Occipital lobe (tissue), 2 donors: ENCODE measurements around the gene HACD4. TPM values are rescaled to one million over a fixed set of nuclear protein-coding genes. Genes with fewer than 3 reads are reported as not detected.
"Not testable (repeated sequence)": the region's sequence is repeated elsewhere in the genome, so short reads cannot be mapped to it uniquely, and the experiment has no call there.

ENCODE experiments used
- DNase-seq: peaks from one replicate; lab custom pipeline; 2025; lab: John Stamatoyannopoulos, UW
- total RNA-seq: library from RNA; depleted of rRNA; stranded (reverse); fragments of >200 nt; gene quantifications from one replicate; pipeline ENCODE4 v1.2.3, GENCODE V29; 2014

The HACD4 gene
- total RNA-seq, 1 donor from 2014 or later, result 0.94 TPM

DNA sequence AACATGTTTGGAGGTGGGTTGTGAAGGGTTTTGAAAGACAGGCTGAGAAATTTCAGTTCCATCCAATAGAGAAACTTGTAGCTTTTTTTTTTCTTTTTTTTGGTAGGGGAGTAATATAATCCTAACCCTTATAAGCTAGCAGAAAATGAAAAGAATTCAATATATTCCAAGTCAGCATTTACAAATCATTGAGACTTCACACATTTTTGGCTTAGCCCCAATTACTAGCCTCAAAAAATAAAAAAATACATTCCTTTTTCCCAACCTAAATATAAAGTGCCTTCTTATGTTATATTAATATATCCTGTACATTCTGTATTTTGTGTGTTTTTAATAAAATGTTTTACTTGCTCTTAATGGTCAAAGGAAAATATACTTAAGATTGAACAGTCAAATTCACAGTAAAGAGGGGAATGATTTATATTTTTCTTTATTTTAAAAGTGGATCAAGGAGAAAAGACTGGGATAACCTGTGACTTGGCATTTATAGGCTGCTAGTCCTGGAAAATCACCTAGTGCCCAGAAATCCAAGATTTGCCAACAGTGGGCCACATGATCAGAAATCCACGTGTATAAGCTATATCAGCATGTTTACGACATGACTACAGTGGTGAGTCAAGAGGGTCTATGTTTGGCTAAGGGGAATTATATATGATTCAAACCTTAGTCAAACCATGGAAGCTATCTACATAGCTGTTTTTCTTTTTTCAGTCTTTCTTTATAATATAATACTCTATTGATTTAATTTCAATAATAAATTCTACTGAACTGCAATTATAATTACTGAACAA lies 14.5 kb downstream of the HACD4 start:
- DNase-seq, result no peak

DNA sequence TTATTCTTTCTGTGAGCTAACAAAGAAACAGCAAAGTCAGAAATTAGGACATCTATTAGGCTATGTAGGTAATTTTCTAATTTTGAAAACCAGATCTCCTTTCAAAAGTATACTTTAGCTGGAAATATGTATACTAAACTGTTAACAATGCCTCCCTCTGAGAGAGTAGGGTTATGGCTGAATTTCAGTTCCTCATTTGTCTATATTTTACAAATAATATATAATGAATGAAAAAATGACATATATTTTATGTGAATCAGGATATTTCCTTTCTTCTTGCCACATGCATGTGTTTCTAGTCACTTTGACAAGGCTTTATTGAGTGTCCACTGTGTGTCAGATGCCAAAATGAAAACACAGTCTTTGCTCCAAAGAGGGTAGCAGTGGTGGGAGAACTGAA lies 15.4 kb downstream of the HACD4 start:
- no peak for DNase-seq

DNA sequence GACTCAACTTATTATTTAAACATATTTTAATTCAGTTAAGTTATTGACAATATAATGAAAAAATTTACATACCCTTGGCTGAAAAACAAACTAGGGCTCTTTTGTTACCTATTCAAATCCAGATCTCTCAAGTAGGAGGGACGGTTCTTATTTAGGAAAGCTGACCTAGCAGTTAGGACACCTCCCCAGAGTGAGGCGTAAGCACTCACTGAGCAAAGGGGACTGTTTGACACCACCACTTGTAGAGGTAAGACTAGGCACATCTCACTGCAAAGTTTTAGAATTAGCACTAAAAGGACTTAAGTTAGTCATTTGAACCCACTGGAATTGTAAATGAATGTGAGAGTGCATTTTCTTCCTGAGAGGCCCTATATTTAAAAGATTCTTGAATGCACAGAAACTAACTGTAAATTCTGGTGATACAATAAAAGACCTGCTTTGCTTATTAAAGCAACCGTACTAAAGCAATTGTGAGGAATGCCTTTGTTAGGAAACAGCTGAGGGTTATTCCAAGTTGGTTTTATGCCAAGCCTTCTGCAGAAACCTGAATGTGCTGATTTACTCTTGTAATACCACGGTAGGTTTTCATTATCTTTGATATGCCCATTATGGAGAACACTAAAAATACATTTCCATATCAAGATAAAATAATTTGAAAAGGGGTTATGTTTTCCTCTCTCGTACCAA lies 16.2 kb downstream of the HACD4 start:
- no peak for DNase-seq

DNA sequence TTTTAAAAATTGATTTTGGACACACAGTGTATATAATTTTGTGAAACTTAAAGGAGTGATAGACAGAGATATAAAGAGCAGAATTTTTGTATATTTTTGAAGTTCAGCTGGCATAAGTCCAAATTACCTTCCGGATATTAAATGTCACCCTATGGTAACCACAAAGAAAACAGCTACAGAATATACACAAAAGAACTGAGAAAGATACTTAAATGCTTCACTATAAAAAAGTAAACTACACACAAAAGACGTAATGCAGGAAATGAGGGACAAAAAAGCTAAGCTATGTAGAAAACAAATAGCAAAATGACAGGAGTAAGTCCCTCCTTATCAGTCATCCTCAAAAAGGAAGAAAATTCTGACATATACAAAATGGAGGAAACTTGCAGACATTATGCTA lies 29.4 kb downstream of the HACD4 start:
- no peak for DNase-seq

DNA sequence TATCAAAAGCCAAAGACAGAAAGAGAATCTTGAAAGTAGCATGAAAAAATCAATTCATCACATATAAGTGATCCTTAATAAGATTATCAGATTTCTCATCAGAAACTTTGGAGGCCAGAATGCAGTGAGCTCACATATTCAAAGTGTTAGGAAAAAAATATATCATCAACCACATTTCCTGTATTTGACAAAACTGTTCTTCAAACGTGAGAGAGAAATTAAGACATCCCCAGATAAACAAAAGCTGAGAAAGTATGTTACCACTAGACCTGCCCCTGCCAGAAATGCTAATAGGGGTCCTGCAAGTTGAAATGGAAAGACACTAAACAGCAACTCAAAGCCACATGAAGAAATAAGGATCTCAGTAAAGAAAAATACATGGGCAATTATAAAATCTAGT lies 29.9 kb downstream of the HACD4 start:
- no peak for DNase-seq

DNA sequence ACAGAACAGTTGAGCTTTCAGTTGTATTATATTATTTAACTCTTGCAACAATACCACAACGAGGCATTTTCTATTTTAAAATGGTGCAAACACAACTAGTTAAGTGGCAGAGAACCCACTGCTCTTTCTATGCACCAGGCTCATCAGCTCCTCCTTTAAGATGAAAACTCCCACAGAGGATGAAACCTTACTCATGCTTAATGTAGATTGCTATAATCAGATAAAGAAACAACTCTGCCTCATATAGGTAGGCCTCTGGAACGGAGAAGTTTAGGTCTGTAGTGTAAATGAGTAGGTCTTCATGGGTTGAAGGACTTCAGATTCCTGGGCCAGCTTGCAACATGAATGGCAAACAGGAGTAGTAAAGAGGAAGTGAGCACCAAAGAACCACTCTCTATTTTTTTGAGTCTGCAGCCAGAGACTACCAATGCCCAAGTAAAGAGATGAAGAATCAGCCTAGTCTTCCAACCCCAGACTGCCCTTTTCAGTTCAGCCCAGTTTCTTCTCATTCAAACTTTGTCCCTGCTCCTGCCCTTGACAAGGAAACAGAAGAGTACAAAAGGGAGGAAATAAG lies 33.9 kb downstream of the HACD4 start:
- DNase-seq, result no peak

DNA sequence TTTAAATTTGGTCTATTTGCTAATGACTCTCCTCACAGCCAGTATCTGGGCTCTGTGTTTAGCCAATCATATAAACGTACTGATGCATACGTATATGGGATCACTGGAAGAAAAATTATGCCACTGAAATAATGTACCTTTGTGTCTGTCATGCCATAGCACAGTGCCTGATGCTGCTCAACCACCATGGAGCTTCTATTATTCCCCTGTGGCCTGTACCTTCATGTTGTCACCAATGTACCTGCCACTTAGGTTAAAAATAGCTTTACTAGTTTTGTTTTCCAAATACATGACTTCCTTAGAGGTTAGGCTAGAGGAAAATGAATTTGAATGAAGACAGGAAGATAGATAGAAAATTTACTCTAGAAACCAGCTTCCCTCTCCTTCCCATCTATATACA lies 34.6 kb downstream of the HACD4 start:
- DNase-seq, result no peak

DNA sequence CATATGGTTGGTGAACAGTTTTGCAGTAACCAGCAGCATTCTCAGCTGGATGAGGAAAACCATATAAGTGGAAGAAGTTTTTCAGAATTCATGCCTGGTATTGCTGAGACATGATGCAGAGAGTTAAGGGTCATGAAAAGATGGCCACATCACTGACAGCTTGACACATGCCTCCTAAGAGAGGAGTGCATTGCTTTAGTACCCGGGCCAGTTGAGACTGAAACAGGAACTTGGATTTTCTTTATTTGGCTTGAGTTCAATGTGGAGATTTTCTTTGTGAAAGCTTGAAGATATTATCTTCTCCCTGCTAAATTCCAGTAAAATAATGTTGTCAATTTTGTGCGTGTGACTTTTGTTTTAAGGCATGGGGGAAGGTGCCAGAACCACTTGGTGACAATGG lies 35.8 kb downstream of the HACD4 start:
- no peak for DNase-seq

DNA sequence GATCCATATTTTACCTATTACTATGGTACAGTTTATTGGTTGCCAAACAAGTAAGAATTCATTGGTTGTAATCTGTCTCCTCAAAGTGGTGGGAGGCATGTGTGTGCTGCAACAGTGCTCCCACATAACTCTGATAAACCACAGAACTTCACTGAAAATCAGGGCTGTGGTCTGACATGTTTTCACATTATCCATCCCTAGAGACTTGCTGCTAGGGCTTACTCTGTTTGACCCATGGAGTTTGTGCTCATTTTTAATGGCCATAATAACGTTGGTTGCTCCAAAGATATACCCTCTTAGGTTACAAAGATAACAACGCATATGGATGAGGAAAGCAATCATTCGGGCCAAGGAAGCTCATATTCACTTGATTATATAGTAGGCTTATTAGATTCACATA lies 37.0 kb downstream of the HACD4 start:
- no peak for DNase-seq

DNA sequence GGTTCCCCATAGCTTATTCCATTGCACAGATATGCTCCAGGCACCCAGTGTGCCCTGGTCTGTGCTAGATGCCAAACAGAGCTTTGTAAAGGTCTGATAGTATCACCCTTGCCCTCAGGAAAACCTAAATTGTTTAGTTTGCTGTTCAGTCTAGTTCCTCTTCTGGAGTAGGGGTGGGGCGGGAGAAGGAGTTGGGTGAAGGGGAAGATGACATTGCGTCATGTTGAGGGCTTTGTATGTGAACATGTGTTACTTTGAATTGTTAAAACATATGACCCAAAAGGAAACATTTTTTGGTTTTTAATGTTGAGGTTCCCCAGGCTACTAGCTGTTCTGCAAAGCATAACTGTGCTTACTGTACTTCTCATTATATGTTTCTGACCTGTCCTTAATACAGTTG lies 40.6 kb downstream of the HACD4 start:
- no peak for DNase-seq

DNA sequence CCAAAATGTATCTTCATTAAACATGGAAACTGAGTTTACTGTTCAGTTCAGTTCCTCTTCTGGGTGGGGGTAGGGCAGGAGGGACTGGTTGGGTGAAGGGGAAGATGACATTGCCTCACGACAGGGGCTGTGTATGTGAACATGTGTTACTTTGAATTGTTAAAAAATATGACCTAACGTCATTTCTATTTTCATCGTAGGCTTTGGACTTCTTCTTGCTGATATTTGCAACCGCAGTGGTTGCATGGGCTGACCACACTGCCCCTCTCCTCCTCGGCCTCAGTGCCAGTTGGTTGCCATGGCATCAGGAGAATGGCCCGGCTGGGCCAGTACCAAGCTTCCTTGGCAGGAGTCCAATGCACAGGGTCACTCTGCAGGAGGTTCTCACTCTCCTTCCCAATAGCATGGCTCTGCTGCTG lies 41.5 kb downstream of the HACD4 start:
- DNase-seq, result peak; percentile 35

DNA sequence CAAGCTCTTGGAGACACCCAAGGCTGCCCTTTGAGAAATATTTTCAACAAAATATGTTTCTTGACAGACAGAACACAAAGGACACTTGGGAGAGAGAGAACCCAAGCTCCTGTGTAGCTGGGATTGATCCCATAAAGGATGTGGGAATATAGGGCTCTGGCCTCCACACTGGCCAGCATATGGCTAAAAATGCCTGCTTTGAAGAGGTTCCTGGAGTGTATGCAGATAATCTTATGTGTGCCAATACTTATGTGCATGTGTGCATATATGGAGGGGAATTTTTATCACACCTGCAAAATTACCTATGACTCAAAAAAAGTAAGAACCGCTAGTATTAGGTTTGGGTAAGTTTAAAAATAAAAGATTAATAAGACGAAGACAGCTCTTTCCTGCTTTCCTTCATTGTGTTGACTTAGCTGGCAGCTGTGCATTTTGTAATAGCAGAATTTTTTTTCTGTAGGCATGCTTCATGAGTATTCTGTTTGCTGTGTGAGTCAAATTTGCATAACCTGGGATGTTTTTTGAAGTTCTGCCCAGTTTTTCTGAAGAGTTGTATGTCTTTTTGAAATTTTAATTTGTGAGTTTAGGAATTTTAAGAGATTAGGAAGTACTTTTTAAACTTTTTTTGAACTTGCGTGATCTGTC lies 42.6 kb downstream of the HACD4 start:
- DNase-seq, result no peak

DNA sequence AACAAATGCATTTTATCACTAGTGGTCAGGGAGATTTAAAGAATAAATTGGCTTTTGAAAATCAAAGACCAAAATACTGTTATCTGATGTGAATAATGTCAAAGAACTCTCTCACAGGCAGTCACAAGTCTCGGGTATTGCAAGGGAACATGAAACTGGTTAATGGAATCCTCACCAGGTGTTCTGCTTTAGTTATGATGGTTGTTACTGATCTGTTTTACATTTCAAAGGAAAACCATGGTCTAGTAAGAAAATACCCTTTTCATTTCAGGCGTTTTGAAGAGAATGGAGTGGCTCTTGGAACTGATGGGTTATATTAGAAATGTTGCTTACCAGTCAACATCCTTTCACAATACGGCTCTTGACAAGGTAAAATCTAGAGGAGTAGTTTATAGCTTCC lies 43.4 kb downstream of the HACD4 start:
- no peak for DNase-seq

DNA sequence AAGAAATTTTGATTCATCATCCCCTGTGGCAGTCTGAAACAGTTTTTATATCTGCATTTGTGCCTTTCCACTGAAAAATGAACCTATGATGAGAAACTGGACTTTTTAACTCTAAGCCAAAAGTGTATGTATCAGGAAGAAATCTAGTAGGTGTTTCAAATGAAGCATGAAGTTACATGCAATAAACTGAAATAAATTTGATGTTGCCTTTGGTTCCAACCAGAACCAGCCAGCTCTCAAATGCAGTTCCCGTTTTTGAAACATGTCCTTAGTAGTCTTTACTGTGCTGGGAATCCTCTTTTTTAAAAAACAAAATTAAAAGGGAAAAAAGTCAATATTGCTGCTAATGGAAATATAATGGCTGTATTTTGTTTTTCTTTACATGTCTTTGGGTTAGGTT lies 43.9 kb downstream of the HACD4 start:
- DNase-seq, result no peak

DNA sequence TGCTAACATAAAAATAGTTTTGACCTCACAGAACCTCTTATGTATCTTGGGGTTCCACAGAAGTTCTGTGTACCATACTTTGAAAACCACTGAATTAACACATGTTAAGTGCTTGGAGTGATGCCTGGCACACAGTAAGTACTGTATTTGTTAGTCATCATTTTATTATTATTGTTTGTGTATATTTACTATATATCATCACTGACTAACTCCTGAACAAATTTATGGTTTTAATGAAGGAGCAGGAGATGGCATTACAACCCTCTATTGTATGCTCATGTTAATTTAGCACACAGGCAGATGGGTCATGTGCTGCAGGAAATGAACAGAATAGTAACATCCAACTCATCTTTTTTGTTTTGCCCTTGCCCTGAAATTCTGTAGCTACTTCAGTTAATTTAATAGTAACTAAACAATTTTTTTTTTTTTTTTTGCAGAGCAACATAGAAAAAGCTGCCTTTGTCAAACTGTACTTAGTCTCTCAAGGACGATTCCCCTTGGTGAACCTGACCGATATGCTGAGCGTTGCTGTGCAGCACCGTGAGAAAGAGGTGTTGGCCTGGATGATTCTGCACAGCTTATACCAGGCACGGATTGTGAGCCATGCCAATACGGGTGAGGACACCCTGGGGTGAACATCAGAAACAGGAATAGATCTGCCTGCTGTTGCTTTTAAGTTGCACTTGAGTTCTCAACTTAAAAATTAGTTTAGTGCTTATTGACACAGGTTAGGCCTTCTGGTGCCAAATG lies 45.4 kb downstream of the HACD4 start:
- DNase-seq, result no peak

DNA sequence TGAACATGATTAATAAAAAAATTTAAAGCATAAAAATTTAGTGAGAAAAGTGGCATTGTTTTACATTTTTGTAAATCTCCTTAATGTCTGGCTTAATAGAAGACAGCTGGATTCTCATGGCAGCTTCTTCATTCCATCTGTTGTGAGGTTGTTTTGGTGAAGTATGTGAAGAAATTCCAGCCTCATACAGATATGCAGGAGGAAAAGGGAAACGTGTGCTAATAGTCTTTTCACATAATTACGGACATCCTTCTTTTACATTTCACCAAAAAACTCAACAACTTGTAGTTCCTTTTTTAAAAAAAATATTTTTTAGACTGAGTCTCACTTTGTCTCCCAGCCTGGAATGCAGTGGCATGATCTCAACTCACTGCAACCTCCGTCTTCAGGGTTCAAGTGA lies 46.9 kb downstream of the HACD4 start:
- DNase-seq, result no peak

DNA sequence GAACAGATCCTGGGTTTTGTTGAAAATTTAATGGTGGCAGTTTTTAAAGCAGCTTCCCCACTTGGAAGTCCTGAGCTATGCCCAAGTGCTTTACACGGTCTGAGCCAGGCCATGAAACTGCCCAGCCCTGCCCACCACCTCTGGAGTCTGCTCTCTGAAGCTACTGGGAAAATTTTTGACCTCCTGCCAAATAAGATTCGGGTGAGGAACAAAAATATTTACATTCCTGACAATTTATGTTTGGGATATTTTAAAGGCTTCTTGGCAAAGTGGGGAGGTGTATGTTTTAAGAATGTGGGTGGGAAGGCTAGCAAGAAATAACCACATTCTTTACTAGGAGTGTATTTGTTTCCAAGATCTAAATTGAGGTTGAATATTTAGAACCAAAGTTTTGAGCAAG lies 50.0 kb downstream of the HACD4 start:
- DNase-seq, result no peak

DNA sequence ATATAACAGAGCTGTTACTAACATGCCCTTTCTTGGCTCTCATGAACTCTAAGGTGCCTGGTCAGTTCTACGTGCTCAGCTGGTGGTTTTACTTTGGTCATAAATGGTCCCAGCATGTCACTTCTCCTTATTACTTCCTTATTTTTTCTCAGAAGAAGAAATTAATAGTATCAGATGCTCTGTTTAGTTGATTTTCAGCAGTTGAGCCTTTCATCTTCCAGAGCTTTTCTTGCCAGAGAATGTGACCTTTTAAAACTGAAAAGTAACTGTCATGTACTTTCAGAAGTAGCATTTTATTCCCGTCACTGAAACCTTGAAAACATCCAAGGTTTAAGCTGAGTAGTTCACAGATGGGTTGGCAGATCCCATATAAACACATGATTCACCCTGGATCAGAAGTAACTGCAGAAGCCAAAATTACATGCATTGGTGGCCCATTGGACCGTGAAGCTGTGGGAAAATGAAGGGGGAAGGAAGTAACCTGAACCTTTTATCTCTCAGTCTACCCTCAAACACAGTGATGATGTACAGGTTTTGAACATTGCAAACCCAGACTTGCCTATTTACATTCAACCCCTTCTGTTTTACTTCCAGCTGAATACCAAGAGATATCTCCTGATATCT lies 50.5 kb downstream of the HACD4 start:
- peak; percentile 6 for DNase-seq

DNA sequence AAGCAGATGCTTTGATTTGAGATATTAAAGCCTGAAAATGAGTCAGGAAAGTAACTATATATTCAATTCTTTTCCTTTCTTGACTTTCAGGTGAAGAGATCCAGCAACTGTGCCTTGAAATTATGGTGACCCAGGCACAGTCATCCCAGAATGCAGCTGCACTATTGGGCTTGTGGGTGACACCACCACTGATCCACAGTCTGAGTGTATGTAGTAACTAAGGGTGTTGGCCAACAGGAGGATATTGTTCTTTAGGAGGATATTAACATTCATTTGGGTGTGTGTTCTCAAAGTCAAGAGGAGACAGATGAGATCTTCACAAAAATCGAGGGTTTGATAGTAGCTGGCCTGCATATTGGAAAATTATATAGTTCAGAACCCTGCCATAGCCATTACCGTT lies 53.2 kb downstream of the HACD4 start:
- no peak for DNase-seq

DNA sequence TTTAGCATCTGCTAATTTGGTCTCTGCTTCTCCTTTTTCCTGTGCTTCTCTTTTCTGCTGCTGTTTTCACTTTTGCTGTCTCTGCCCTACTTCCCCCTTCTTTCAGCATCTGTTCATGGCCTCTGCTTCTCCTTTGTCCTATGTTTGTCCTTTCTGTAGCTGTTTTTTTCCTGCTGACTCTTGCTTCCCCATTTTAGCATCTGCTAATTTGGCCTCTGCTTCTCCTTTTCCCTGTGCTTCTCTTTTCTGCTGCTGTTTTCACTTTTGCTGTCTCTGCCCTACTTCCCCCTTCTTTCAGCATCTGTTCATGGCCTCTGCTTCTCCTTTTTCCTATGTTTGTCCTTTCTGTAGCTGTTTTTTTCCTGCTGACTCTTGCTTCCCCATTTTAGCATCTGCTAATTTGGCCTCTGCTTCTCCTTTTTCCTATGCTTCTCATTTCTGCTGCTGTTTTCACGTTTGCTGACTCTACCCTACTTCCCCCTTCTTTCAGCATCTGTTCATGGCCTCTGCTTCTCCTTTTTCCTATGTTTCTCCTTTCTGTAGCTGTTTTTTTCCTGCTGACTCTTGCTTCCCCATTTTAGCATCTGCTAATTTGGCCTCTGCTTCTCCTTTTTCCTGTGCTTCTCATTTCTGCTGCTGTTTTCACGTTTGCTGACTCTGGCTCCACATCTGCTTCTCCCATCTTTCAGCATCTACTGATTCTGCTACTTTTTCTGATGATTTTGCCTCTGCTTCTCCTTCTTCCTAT lies 57.1 kb downstream of the HACD4 start:
- DNase-seq, result not testable (repeated sequence)
